ENCODE results near the gene WDR41. TPM values are rescaled to one million over a fixed set of nuclear protein-coding genes. Genes with fewer than 3 reads are reported as not detected.

WDR41 gene
- total RNA-seq, 1 experiment from 2014 or later = 39.8 TPM

GRCh38 chr5:77518304-77518703 lies 26.2 kb upstream of the WDR41 start:
- no peak for DNase-seq (ENCODE audit: low spot score)

GRCh38 chr5:77514457-77514856 lies 22.3 kb upstream of the WDR41 start:
- 0 out of 2 replicates have a peak, but pooled peaks cover 5% of the 10 kb centered on the region for H3K36me3 Mint-ChIP-seq
- CTCF ChIA-PET = no interaction called here
- ATAC-seq (no peak), DNase-seq (ENCODE audit: low spot score) (no peak)
- no peak overlapping the region for H3K4me3 Mint-ChIP-seq
- H3K27ac Mint-ChIP-seq = no peak overlapping the region
- POLR2A ChIA-PET = no interaction called here
- H3K9me3 Mint-ChIP-seq = peaks cover 15% of the 10 kb centered on the region
- no peaks in the 10 kb centered on the region for H3K4me1 Mint-ChIP-seq
- peaks cover 11% of the 10 kb centered on the region; the same call in 1 of the 2 replicates for H3K27me3 Mint-ChIP-seq (ENCODE audit: low read depth)
- TF ChIP-seq NR3C1 (CRISPR knock-in tag; conservative IDR thresholded peaks at IDR 0.05; ENCODE audit: low read depth) (no peak), ATF1 (CRISPR knock-in tag; IDR thresholded peaks at IDR 0.05) (no peak), ARID4B (CRISPR knock-in tag; IDR thresholded peaks at IDR 0.05; ENCODE audit: borderline replicate concordance) (no peak), CDX4 (CRISPR knock-in tag; IDR thresholded peaks at IDR 0.05; ENCODE audit: borderline replicate concordance) (no peak), PREB (CRISPR knock-in tag; IDR thresholded peaks at IDR 0.05; ENCODE audit: borderline replicate concordance) (no peak), NFE2L1 (CRISPR knock-in tag; IDR thresholded peaks at IDR 0.05) (no peak), CTCF (IDR thresholded peaks at IDR 0.05) (no peak), ZNF121 (CRISPR knock-in tag; IDR thresholded peaks at IDR 0.05) (no peak)

More at GRCh38 chr5:77518304-77518703, 26.2 kb upstream of the WDR41 start:
- H3K27ac Mint-ChIP-seq = no peak overlapping the region
- ChIA-PET POLR2A (no interaction called here), CTCF (interaction anchor here (2.0 kb wide), 1 partner anchor 26 kb away, joined by 6 read pairs; the partner anchor contains the start of gene WDR41)
- no peaks in the 10 kb centered on the region for H3K36me3 Mint-ChIP-seq
- H3K4me1 Mint-ChIP-seq = no peaks in the 10 kb centered on the region
- H3K4me3 Mint-ChIP-seq = no peak overlapping the region
- TF ChIP-seq SMAD3 (CRISPR knock-in tag; IDR thresholded peaks at IDR 0.05; ENCODE audit: borderline replicate concordance) = no peak
- no peak for TF ChIP-seq PRDM15 (CRISPR knock-in tag; IDR thresholded peaks at IDR 0.05)
- TF ChIP-seq ATF3 (CRISPR knock-in tag; conservative IDR thresholded peaks at IDR 0.05) = no peak
- no peak for TF ChIP-seq FOXP1 (CRISPR knock-in tag; IDR thresholded peaks at IDR 0.05; ENCODE audit: borderline replicate concordance)
- TF ChIP-seq NR2C2 (CRISPR knock-in tag; IDR thresholded peaks at IDR 0.05) = no peak
- TF ChIP-seq ZNF219 (CRISPR knock-in tag; IDR thresholded peaks at IDR 0.05; ENCODE audit: borderline replicate concordance) = no peak
- no peak for TF ChIP-seq ESRRA (CRISPR knock-in tag; IDR thresholded peaks at IDR 0.05; ENCODE audit: borderline replicate concordance)
- TF ChIP-seq ATF2 (CRISPR knock-in tag; IDR thresholded peaks at IDR 0.05; ENCODE audit: borderline replicate concordance, low read depth) = no peak
- TF ChIP-seq GTF2I (CRISPR knock-in tag; conservative IDR thresholded peaks at IDR 0.05) = no peak
- no peak for TF ChIP-seq SOX15 (CRISPR knock-in tag; IDR thresholded peaks at IDR 0.05)
- no peak for TF ChIP-seq ZNF121 (CRISPR knock-in tag; IDR thresholded peaks at IDR 0.05)
- no peak for TF ChIP-seq NFATC4 (CRISPR knock-in tag; IDR thresholded peaks at IDR 0.05)
- H3K27me3 Mint-ChIP-seq (ENCODE audit: low read depth) = peaks cover 10% of the 10 kb centered on the region
- ATAC-seq = no peak
- H3K9me3 Mint-ChIP-seq = no peaks in the 10 kb centered on the region
